Coronary artery (tissue), 2 donors: ENCODE results near the gene PLXNA4.

Experiments used
- DNase-seq: peaks from one replicate; pipeline ENCODE4 v3.0.0-alpha.2; 2017; ENCODE audit warnings: low spot score
- H3K27ac ChIP-seq, 2 donors: fragments of 200-600 bp; sonication (generic); one replicate each; pipeline ENCODE4 v1.5.1; 2016 to 2019
- H3K4me3 ChIP-seq: fragments of 200-600 bp; sonication (generic); 2 replicates; pipeline ENCODE4 v1.5.1; 2016; ENCODE audit warnings: mild to moderate bottlenecking, moderate library complexity
- CTCF ChIP-seq: fragments of 200-600 bp; sonication (generic); IDR thresholded peaks from one replicate; pipeline ENCODE4 v1.5.1; 2019; ENCODE audit warnings: antibody characterized with exemption

Gene PLXNA4

GRCh38 chr7:132348341-132348740 lies 227.9 kb downstream of the PLXNA4 start:
- no peak overlapping the region for H3K4me3 ChIP-seq
- H3K27ac ChIP-seq = no peak overlapping the region
- TF ChIP-seq CTCF = no peak
- DNase-seq = no peak

GRCh38 chr7:132347858-132348257 lies 228.4 kb downstream of the PLXNA4 start:
- Histone ChIP-seq H3K4me3 (no peak overlapping the region), H3K27ac (no peak overlapping the region)
- no peak for TF ChIP-seq CTCF
- no peak for DNase-seq

GRCh38 chr7:132347123-132347522 lies 229.1 kb downstream of the PLXNA4 start:
- no peak for TF ChIP-seq CTCF
- H3K27ac ChIP-seq = no peak overlapping the region
- no peak for DNase-seq
- no peak overlapping the region for H3K4me3 ChIP-seq

- TF ChIP-seq CTCF = no peak
- DNase-seq = no peak
Measured at GRCh38 chr7:132345543-132346129, 230.6 kb downstream of the PLXNA4 start.

GRCh38 chr7:132345030-132345429 lies 231.2 kb downstream of the PLXNA4 start:
- no peak overlapping the region for H3K4me3 ChIP-seq
- no peak for TF ChIP-seq CTCF
- no peak for DNase-seq
- no peak overlapping the region for H3K27ac ChIP-seq

More at GRCh38 chr7:132345543-132346129, 230.6 kb downstream of the PLXNA4 start:
- H3K4me3 ChIP-seq = no peak overlapping the region
- H3K27ac ChIP-seq = no peak overlapping the region

GRCh38 chr7:132343199-132343598 lies 233.1 kb downstream of the PLXNA4 start:
- DNase-seq = no peak
- TF ChIP-seq CTCF = no peak

GRCh38 chr7:132337450-132338080 lies 238.7 kb downstream of the PLXNA4 start:
- TF ChIP-seq CTCF = no peak
- H3K27ac ChIP-seq = no peak overlapping the region
- DNase-seq = no peak
- no peak overlapping the region for H3K4me3 ChIP-seq

More at GRCh38 chr7:132343199-132343598, 233.1 kb downstream of the PLXNA4 start:
- H3K27ac ChIP-seq = peak overlapping the region in 1 of 2 donors; percentile 60
- H3K4me3 ChIP-seq = no peak overlapping the region
